HG02798 (cell line): ENCODE measurements around the gene MAP6.
A peak's percentile ranks its signal among the peaks of the same experiment; 100 is the strongest.

Experiments
- ATAC-seq: cut with Tn5 transposase; IDR thresholded peaks from one replicate; pipeline ENCODE4 v1.9.1; 2021; ENCODE audit warnings: mild to moderate bottlenecking; ENCODE audit not compliant: unreplicated experiment, poor library complexity

The MAP6 gene

GRCh38 chr11:75667831-75668450, 897 bp downstream of the MAP6 start:
- peak; percentile 43 for ATAC-seq

- ATAC-seq: peak; percentile 25
Observed at GRCh38 chr11:75667255-75667830, 1.5 kb downstream of the MAP6 start.

- ATAC-seq: no peak
Observed at GRCh38 chr11:75665990-75666389, 2.8 kb downstream of the MAP6 start.

GRCh38 chr11:75665126-75665525, 3.7 kb downstream of the MAP6 start:
- no peak for ATAC-seq

GRCh38 chr11:75664389-75664788, 4.4 kb downstream of the MAP6 start:
- ATAC-seq: no peak

- ATAC-seq: no peak
Observed at GRCh38 chr11:75663808-75664207, 5.0 kb downstream of the MAP6 start.

GRCh38 chr11:75659836-75660235, 9.0 kb downstream of the MAP6 start:
- no peak for ATAC-seq

GRCh38 chr11:75656044-75656727, 12.7 kb downstream of the MAP6 start:
- ATAC-seq: no peak

- no peak for ATAC-seq
Observed at GRCh38 chr11:75655605-75656004, 13.2 kb downstream of the MAP6 start.

GRCh38 chr11:75654314-75654713, 14.5 kb downstream of the MAP6 start:
- peak; percentile 73 for ATAC-seq

- no peak for ATAC-seq
Observed at GRCh38 chr11:75653532-75653931, 15.3 kb downstream of the MAP6 start.

- ATAC-seq: no peak
Observed at GRCh38 chr11:75652936-75653335, 15.9 kb downstream of the MAP6 start.

GRCh38 chr11:75651218-75651617, 17.6 kb downstream of the MAP6 start:
- no peak for ATAC-seq

- no peak for ATAC-seq
Observed at GRCh38 chr11:75650167-75650723, 18.6 kb downstream of the MAP6 start.

GRCh38 chr11:75644946-75645345, 23.9 kb downstream of the MAP6 start:
- no peak for ATAC-seq

GRCh38 chr11:75644370-75644769, 24.5 kb downstream of the MAP6 start:
- no peak for ATAC-seq

GRCh38 chr11:75642402-75643113, 26.3 kb downstream of the MAP6 start:
- ATAC-seq: no peak

GRCh38 chr11:75639762-75640181, 29.1 kb downstream of the MAP6 start:
- peak; percentile 30 for ATAC-seq

GRCh38 chr11:75637998-75638397, 30.8 kb downstream of the MAP6 start:
- ATAC-seq: no peak

GRCh38 chr11:75635066-75635862, 33.6 kb downstream of the MAP6 start:
- ATAC-seq: no peak
